GM12878 (cell line): ENCODE results near the gene DUSP10. TPM values are rescaled to one million over a fixed set of nuclear protein-coding genes. Genes with fewer than 3 reads are reported as not detected.

Source experiments
- BACH1 ChIP-seq: fragments of 450-650 bp; IDR thresholded peaks from 2 replicates; pipeline ENCODE4 v1.6.1; 2017; ENCODE audit warnings: mild to moderate bottlenecking, borderline replicate concordance
- BCL11A ChIP-seq: IDR thresholded peaks from 2 replicates; pipeline ENCODE4 v1.6.1; 2011; ENCODE audit warnings: low read depth, low read length
- BHLHE40 ChIP-seq, 2 experiments: fragments of 450-650 bp in 1 of 2; IDR thresholded peaks; 2 replicates each; pipeline ENCODE4 v1.6.1; 2011 to 2017; ENCODE audit warnings: low read depth in 2 of 2, borderline replicate concordance in 1 of 2, improper control_type of control experiment in 1 of 2, low read length in 1 of 2, mild to moderate bottlenecking in 1 of 2
- CEBPB ChIP-seq, 2 experiments: fragments of 150-350 bp in 1 of 2; IDR thresholded peaks; 2 replicates each; pipeline ENCODE4 v1.6.1; 2012 to 2014; ENCODE audit warnings: low read depth in 2 of 2, low read length in 2 of 2, borderline replicate concordance in 1 of 2, inconsistent platforms in 1 of 2
- CHD2 ChIP-seq: IDR thresholded peaks from 2 replicates; pipeline ENCODE4 v1.6.1; 2011; ENCODE audit warnings: low read depth, low read length, improper control_type of control experiment, borderline replicate concordance
- DPF2 ChIP-seq: fragments of 450-650 bp; IDR thresholded peaks from 2 replicates; pipeline ENCODE4 v1.6.1; 2017; ENCODE audit warnings: mild to moderate bottlenecking
- HDGF ChIP-seq: fragments of 450-650 bp; IDR thresholded peaks from 2 replicates; pipeline ENCODE4 v1.6.1; 2016; ENCODE audit warnings: antibody characterized with exemption
- IKZF2 ChIP-seq, 2 experiments: fragments of 450-650 bp; IDR thresholded peaks; 2 replicates each; pipeline ENCODE4 v1.6.1; 2017; ENCODE audit warnings: mild to moderate bottlenecking in 2 of 2, moderate library complexity in 2 of 2
- MEF2A ChIP-seq: IDR thresholded peaks from 2 replicates; pipeline ENCODE4 v1.6.1; 2011; ENCODE audit warnings: low read depth, mild to moderate bottlenecking, low read length, moderate library complexity; ENCODE audit not compliant: insufficient read depth
- MTA3 ChIP-seq: IDR thresholded peaks from 2 replicates; pipeline ENCODE4 v1.6.1; 2012; ENCODE audit warnings: low read length, inconsistent platforms, borderline replicate concordance
- NBN ChIP-seq: fragments of 450-650 bp; IDR thresholded peaks from 2 replicates; pipeline ENCODE4 v1.6.1; 2016
- NR2C2 ChIP-seq: IDR thresholded peaks from 2 replicates; pipeline ENCODE4 v1.6.1; 2011; ENCODE audit warnings: borderline replicate concordance, low read depth; ENCODE audit not compliant: control insufficient read depth, insufficient read length
- PAX5 ChIP-seq: IDR thresholded peaks from 2 replicates; pipeline ENCODE4 v1.6.1; 2011; ENCODE audit warnings: low read depth, low read length, borderline replicate concordance
- PAX8 ChIP-seq: fragments of 450-650 bp; IDR thresholded peaks from 2 replicates; pipeline ENCODE4 v1.6.1; 2017; ENCODE audit warnings: mild to moderate bottlenecking, moderate library complexity
- RAD21 ChIP-seq: IDR thresholded peaks from 2 replicates; pipeline ENCODE4 v1.6.1; 2011; ENCODE audit warnings: mild to moderate bottlenecking, low read depth, low read length, moderate library complexity; ENCODE audit not compliant: insufficient read depth
- RB1 ChIP-seq: fragments of 450-650 bp; formaldehyde crosslinking; IDR thresholded peaks from 2 replicates; pipeline ENCODE4 v1.6.1; 2017; ENCODE audit warnings: mild to moderate bottlenecking, borderline replicate concordance
- RCOR1 ChIP-seq: conservative IDR thresholded peaks from 2 replicates; pipeline ENCODE4 v1.6.1; 2012; ENCODE audit warnings: low read depth, low read length, improper control_type of control experiment
- RELA ChIP-seq: fragments of 450-650 bp; IDR thresholded peaks from 2 replicates; pipeline ENCODE4 v1.8.0; 2014; ENCODE audit warnings: borderline replicate concordance; ENCODE audit not compliant: partially characterized antibody
- SMARCA5 ChIP-seq: fragments of 450-650 bp; IDR thresholded peaks from 2 replicates; pipeline ENCODE4 v1.6.1; 2017; ENCODE audit warnings: mild to moderate bottlenecking
- SUPT20H ChIP-seq: IDR thresholded peaks from 2 replicates; pipeline ENCODE4 v1.6.1; 2011; ENCODE audit warnings: low read depth, mild to moderate bottlenecking, low read length, moderate library complexity, borderline replicate concordance; ENCODE audit not compliant: control insufficient read depth
- TARDBP ChIP-seq: IDR thresholded peaks from 2 replicates; pipeline ENCODE4 v1.6.1; 2016; ENCODE audit warnings: borderline replicate concordance
- YY1 ChIP-seq: IDR thresholded peaks from 2 replicates; pipeline ENCODE4 v1.6.1; 2011; ENCODE audit warnings: low read depth, mild to moderate bottlenecking, low read length
- ZNF217 ChIP-seq: fragments of 450-650 bp; IDR thresholded peaks from 2 replicates; pipeline ENCODE4 v1.6.1; 2017; ENCODE audit warnings: antibody characterized with exemption, mild to moderate bottlenecking
- ZNF24 ChIP-seq: fragments of 450-650 bp; IDR thresholded peaks from 2 replicates; pipeline ENCODE4 v1.6.1; 2017; ENCODE audit warnings: antibody characterized with exemption, mild to moderate bottlenecking
- ZNF384 ChIP-seq: IDR thresholded peaks from 2 replicates; pipeline ENCODE4 v1.6.1; 2012; ENCODE audit warnings: low read depth, mild to moderate bottlenecking, low read length, improper control_type of control experiment, borderline replicate concordance
- polyA plus RNA-seq, 11 experiments: library from polyadenylated mRNA; depleted of rRNA in 4 of 11; unstranded in 6 of 11; stranded (reverse) in 5 of 11; fragments of >200 nt; fragmentation: Nextera tagmentation in 4 of 11; fragmentation: Illumina TruSeq in 1 of 11; extraction: Ambion mirVana in 4 of 11; extraction: Trizol in 1 of 11; gene quantifications; 1 replicate in 1 of 11; 2 replicates in 10 of 11; pipeline versions ENCODE4 v1.2.1 to v1.2.3, GENCODE V29; 2011 to 2016; ENCODE audit warnings: inconsistent platforms in 2 of 11, missing spikeins in 2 of 11, low read depth in 1 of 11
- total RNA-seq, 4 experiments: library from RNA; depleted of rRNA in 3 of 4; stranded (reverse); fragments of >200 nt in 3 of 4; fragmentation: Illumina TruSeq in 1 of 4; extraction: Trizol in 1 of 4; gene quantifications; 2 replicates each; pipeline versions ENCODE4 v1.2.1 to v1.2.3, GENCODE V29; 2013 to 2021
- TF ChIP-seq, protein P1 (sequence below): fragments of 450-650 bp; conservative IDR thresholded peaks from 2 replicates; pipeline ENCODE4 v1.6.1; 2017; ENCODE audit warnings: mild to moderate bottlenecking, moderate library complexity
- TF ChIP-seq, protein P2 (sequence below): fragments of 150-350 bp; IDR thresholded peaks from 2 replicates; pipeline ENCODE4 v1.6.1; 2014; ENCODE audit warnings: mild to moderate bottlenecking, low read depth, low read length
- TF ChIP-seq, protein P3 (sequence below): IDR thresholded peaks from 2 replicates; pipeline ENCODE4 v1.6.1; 2012; ENCODE audit warnings: low read length, inconsistent platforms

The DUSP10 gene
- total and polyA plus RNA-seq, 10 of the 15 experiments (the other 5 are each of a cell fraction or from before 2014, with no cell fraction given), result 20.3 to 38.4 (median 27.8) TPM

DNA sequence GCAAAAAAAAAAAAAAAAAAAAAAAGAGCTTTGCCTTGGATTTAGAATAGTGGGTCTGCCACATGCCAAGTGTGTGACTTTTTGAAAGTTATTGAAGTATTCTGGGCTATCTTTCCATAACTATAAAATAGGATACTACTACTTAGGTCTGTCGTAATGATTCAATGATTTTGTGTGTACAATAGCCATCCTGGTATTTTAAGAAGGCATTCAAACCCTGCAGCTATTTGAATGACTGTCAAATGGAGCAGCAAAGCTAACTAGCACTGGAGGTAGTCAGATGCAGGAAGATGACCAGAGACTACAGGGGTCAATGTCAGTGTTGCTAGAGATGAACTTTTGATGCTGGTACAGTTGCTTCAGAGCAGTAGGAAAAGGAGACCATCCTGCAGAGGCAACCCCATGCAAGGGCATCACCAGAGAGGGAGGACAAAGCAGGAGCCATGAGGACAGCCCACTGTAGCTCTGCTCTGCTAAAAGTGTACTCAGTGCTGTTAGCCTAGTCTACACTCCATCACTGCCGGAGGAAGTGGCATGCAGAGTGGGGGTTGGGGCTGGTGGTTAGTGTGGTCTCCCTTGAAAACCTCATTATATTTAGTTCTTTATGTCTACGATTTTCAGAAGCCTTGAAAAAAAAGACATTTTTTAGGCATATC, 29.0 kb downstream of the DUSP10 start (continued):
- TF ChIP-seq, protein P1, sequence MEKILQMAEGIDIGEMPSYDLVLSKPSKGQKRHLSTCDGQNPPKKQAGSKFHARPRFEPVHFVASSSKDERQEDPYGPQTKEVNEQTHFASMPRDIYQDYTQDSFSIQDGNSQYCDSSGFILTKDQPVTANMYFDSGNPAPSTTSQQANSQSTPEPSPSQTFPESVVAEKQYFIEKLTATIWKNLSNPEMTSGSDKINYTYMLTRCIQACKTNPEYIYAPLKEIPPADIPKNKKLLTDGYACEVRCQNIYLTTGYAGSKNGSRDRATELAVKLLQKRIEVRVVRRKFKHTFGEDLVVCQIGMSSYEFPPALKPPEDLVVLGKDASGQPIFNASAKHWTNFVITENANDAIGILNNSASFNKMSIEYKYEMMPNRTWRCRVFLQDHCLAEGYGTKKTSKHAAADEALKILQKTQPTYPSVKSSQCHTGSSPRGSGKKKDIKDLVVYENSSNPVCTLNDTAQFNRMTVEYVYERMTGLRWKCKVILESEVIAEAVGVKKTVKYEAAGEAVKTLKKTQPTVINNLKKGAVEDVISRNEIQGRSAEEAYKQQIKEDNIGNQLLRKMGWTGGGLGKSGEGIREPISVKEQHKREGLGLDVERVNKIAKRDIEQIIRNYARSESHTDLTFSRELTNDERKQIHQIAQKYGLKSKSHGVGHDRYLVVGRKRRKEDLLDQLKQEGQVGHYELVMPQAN, result no peak
- TF ChIP-seq, protein P2, sequence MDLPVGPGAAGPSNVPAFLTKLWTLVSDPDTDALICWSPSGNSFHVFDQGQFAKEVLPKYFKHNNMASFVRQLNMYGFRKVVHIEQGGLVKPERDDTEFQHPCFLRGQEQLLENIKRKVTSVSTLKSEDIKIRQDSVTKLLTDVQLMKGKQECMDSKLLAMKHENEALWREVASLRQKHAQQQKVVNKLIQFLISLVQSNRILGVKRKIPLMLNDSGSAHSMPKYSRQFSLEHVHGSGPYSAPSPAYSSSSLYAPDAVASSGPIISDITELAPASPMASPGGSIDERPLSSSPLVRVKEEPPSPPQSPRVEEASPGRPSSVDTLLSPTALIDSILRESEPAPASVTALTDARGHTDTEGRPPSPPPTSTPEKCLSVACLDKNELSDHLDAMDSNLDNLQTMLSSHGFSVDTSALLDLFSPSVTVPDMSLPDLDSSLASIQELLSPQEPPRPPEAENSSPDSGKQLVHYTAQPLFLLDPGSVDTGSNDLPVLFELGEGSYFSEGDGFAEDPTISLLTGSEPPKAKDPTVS, result no peak
- TF ChIP-seq ZNF384, result peak; percentile 41; the same call in 1 of the 2 replicates
- peak; percentile 74 for TF ChIP-seq NBN
- TF ChIP-seq CEBPB (IDR thresholded peaks at IDR 0.05; ENCODE audit: borderline replicate concordance in 1 of 2, low read depth in 2 of 2, low read length in 2 of 2), result no peak; a peak in 1 of 4 replicates
- peak; percentile 66; the same call in 1 of the 2 replicates for TF ChIP-seq MEF2A
- peak; percentile 29 to 66; a peak in 2 of 4 replicates for TF ChIP-seq IKZF2 (IDR thresholded peaks at IDR 0.05)
- TF ChIP-seq, protein P3, sequence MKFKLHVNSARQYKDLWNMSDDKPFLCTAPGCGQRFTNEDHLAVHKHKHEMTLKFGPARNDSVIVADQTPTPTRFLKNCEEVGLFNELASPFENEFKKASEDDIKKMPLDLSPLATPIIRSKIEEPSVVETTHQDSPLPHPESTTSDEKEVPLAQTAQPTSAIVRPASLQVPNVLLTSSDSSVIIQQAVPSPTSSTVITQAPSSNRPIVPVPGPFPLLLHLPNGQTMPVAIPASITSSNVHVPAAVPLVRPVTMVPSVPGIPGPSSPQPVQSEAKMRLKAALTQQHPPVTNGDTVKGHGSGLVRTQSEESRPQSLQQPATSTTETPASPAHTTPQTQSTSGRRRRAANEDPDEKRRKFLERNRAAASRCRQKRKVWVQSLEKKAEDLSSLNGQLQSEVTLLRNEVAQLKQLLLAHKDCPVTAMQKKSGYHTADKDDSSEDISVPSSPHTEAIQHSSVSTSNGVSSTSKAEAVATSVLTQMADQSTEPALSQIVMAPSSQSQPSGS, result peak; percentile 75; the same call in 1 of the 2 replicates
- TF ChIP-seq BACH1, result no peak; the same call in 1 of the 2 replicates
- TF ChIP-seq MTA3, result no peak
- TF ChIP-seq CHD2, result peak; percentile 91
- TF ChIP-seq ZNF217, result no peak
- no peak for TF ChIP-seq TARDBP
- peak; percentile 77 for TF ChIP-seq DPF2
- TF ChIP-seq SUPT20H, result no peak
- TF ChIP-seq PAX8, result no peak
- TF ChIP-seq YY1, result peak; percentile 48; the same call in 1 of the 2 replicates
- TF ChIP-seq BHLHE40 (IDR thresholded peaks at IDR 0.05; ENCODE audit: borderline replicate concordance in 1 of 2, low read depth in 2 of 2, low read length in 1 of 2), result peak; percentile 37 to 67; a peak in 3 of 4 replicates
- no peak for TF ChIP-seq RELA
- 0 out of 2 replicates have a peak, but pooled peaks have one; percentile 52 for TF ChIP-seq RCOR1
- TF ChIP-seq SMARCA5, result no peak
- peak; percentile 81 for TF ChIP-seq PAX5
- TF ChIP-seq RAD21, result peak; percentile 29; the same call in 1 of the 2 replicates
- TF ChIP-seq RB1, result no peak
- 0 out of 2 replicates have a peak, but pooled peaks have one; percentile 61 for TF ChIP-seq HDGF
- TF ChIP-seq ZNF24, result 0 out of 2 replicates have a peak, but pooled peaks have one; percentile 2
- TF ChIP-seq NR2C2, result no peak
- peak; percentile 93 for TF ChIP-seq BCL11A
